HCT116 (cell line): ENCODE results near the gene POU2F3.

Experiments
- CBX3 ChIP-seq: IDR thresholded peaks from 2 replicates; pipeline ENCODE4 v1.6.1; 2012; ENCODE audit warnings: low read depth
- TF ChIP-seq, protein P1 (sequence below), 3 experiments: fragments of 200-600 bp in 1 of 3; sonication (generic) in 1 of 3; IDR thresholded peaks in 2 of 3; conservative IDR thresholded peaks in 1 of 3; 2 replicates each; pipeline ENCODE4 v1.5.1; 2012 to 2017; ENCODE audit warnings: low read depth in 2 of 3, low read length in 2 of 3, antibody characterized with exemption in 1 of 3, borderline replicate concordance in 1 of 3, control low read depth in 1 of 3, mild to moderate bottlenecking in 1 of 3, mixed read lengths in 1 of 3, mixed run types in 1 of 3, moderate library complexity in 1 of 3; ENCODE audit not compliant: insufficient read depth in 1 of 3

DNA sequence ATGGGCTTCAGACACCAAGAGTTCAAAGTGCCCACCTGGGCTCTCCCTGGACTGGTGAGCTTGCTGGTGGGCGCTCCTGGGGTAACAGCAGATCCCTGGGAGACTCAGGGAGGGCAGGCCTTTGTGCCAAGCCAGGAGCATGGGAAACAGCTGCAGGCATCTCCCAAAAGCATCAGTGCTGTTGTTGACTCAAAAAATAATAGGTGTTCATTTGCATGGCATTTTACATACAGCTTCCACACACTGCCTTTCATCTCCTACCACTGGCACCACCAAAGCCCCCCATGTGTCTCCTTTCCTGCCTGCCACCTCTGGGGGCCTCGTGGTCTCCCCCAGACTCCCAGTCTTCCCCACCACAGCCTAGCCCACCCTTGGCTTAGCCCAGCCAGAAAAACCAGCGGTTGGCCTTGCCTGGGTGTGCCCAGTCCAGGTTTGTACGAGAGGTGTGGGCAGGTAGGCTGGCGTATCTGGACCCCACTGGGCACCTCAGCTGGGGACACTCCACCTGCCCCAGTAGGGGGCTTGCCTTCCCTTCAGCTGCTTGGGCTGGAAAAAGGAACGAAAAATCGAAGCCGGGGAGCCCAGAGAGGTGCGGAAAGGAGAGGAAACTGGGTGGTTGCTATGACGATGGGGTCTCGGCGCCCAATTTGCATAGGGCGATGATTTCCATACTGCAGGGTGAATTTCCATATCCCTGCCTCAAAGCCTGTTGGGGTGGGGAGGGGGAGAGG, 15.0 kb downstream of the POU2F3 start:
- TF ChIP-seq, protein P1, sequence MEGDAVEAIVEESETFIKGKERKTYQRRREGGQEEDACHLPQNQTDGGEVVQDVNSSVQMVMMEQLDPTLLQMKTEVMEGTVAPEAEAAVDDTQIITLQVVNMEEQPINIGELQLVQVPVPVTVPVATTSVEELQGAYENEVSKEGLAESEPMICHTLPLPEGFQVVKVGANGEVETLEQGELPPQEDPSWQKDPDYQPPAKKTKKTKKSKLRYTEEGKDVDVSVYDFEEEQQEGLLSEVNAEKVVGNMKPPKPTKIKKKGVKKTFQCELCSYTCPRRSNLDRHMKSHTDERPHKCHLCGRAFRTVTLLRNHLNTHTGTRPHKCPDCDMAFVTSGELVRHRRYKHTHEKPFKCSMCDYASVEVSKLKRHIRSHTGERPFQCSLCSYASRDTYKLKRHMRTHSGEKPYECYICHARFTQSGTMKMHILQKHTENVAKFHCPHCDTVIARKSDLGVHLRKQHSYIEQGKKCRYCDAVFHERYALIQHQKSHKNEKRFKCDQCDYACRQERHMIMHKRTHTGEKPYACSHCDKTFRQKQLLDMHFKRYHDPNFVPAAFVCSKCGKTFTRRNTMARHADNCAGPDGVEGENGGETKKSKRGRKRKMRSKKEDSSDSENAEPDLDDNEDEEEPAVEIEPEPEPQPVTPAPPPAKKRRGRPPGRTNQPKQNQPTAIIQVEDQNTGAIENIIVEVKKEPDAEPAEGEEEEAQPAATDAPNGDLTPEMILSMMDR (IDR thresholded peaks at IDR 0.05 in 2 of 3, conservative IDR thresholded peaks at IDR 0.05 in 1 of 3; ENCODE audit: borderline replicate concordance in 1 of 3, insufficient read depth in 1 of 3, low read depth in 2 of 3, low read length in 2 of 3) = no peak
- no peak for TF ChIP-seq CBX3
